HEK293 (cell line): ENCODE data around the gene LNPEP.

Source experiments
- TCF7L2 ChIP-seq: IDR thresholded peaks from 2 replicates; pipeline ENCODE4 v1.6.1; 2011; ENCODE audit warnings: low read depth, mild to moderate bottlenecking, inconsistent platforms, low read length, moderate library complexity, borderline replicate concordance
- ZNF146 ChIP-seq: fragments of 450-650 bp; formaldehyde crosslinking; IDR thresholded peaks from 2 replicates; pipeline ENCODE4 v1.5.1; 2016; ENCODE audit warnings: missing biosample characterization, missing genetic modification characterization
- TF ChIP-seq, protein P1 (sequence below): fragments of 450-650 bp; formaldehyde crosslinking; IDR thresholded peaks from 2 replicates; pipeline ENCODE4 v1.5.1; 2016; ENCODE audit warnings: missing biosample characterization, missing genetic modification characterization
- TF ChIP-seq, protein P2 (sequence below): fragments of 450-650 bp; formaldehyde crosslinking; conservative IDR thresholded peaks from 2 replicates; pipeline ENCODE4 v1.5.1; 2016; ENCODE audit warnings: low read depth, missing biosample characterization, missing genetic modification characterization

DNA sequence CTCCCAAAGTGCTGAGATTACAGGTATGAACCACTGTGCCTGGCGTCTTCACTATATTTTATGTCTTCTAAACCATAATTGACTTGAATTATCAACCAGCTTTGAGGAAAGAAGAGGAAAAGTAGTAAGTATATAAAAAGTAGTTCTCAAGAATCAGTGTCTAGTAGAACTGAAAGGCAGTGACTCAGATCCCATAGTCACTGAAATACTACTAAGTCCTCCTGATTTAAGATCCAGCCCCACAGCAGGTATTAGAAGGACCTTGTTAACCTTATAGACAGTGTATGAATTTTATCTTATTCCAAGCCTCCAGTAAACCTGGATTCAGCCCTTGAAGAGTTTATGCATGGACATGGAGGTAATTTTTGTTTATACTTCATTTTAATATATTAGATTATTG lies 31.5 kb downstream of the LNPEP start:
- TF ChIP-seq, protein P1, sequence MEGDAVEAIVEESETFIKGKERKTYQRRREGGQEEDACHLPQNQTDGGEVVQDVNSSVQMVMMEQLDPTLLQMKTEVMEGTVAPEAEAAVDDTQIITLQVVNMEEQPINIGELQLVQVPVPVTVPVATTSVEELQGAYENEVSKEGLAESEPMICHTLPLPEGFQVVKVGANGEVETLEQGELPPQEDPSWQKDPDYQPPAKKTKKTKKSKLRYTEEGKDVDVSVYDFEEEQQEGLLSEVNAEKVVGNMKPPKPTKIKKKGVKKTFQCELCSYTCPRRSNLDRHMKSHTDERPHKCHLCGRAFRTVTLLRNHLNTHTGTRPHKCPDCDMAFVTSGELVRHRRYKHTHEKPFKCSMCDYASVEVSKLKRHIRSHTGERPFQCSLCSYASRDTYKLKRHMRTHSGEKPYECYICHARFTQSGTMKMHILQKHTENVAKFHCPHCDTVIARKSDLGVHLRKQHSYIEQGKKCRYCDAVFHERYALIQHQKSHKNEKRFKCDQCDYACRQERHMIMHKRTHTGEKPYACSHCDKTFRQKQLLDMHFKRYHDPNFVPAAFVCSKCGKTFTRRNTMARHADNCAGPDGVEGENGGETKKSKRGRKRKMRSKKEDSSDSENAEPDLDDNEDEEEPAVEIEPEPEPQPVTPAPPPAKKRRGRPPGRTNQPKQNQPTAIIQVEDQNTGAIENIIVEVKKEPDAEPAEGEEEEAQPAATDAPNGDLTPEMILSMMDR (tag by site-specific recombination) = no peak
- TF ChIP-seq TCF7L2 (no peak), ZNF146 (tag by site-specific recombination) (no peak)
- TF ChIP-seq, protein P2, sequence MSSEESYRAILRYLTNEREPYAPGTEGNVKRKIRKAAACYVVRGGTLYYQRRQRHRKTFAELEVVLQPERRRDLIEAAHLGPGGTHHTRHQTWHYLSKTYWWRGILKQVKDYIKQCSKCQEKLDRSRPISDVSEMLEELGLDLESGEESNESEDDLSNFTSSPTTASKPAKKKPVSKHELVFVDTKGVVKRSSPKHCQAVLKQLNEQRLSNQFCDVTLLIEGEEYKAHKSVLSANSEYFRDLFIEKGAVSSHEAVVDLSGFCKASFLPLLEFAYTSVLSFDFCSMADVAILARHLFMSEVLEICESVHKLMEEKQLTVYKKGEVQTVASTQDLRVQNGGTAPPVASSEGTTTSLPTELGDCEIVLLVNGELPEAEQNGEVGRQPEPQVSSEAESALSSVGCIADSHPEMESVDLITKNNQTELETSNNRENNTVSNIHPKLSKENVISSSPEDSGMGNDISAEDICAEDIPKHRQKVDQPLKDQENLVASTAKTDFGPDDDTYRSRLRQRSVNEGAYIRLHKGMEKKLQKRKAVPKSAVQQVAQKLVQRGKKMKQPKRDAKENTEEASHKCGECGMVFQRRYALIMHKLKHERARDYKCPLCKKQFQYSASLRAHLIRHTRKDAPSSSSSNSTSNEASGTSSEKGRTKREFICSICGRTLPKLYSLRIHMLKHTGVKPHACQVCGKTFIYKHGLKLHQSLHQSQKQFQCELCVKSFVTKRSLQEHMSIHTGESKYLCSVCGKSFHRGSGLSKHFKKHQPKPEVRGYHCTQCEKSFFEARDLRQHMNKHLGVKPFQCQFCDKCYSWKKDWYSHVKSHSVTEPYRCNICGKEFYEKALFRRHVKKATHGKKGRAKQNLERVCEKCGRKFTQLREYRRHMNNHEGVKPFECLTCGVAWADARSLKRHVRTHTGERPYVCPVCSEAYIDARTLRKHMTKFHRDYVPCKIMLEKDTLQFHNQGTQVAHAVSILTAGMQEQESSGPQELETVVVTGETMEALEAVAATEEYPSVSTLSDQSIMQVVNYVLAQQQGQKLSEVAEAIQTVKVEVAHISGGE (tag by site-specific recombination) = no peak
